Upper lobe of left lung (tissue), 6 donors: ENCODE results near the gene PID1. TPM values are rescaled to one million over a fixed set of nuclear protein-coding genes. Genes with fewer than 3 reads are reported as not detected.

Experiments
- ATAC-seq, 2 donors: fragments of 200-7000 bp; cut with Tn5 transposase; one replicate each; pipeline ENCODE4 v1.9.1; 2022; ENCODE audit warnings: mild to moderate bottlenecking in 2 of 2, moderate library complexity in 2 of 2; ENCODE audit not compliant: low FRiP score in 2 of 2
- DNase-seq, 2 donors: peaks; one replicate each; pipeline ENCODE4 v3.0.0-alpha.2; 2019 to 2020
- H3K27ac ChIP-seq, 4 donors: fragments of 200-600 bp; sonication (generic); one replicate each; pipeline ENCODE4 v1.5.1; 2016 to 2019
- H3K27me3 ChIP-seq, 4 donors: fragments of 200-600 bp; sonication (generic); one replicate each; pipeline ENCODE4 v1.5.1; 2017 to 2019
- H3K36me3 ChIP-seq, 4 donors: fragments of 200-600 bp; sonication (generic); one replicate each; pipeline ENCODE4 v1.5.1; 2016 to 2019
- H3K4me1 ChIP-seq, 4 donors: fragments of 200-600 bp; sonication (generic); one replicate each; pipeline ENCODE4 v1.5.1; 2018 to 2019
- H3K4me3 ChIP-seq, 4 donors: fragments of 200-600 bp; sonication (generic); one replicate each; pipeline ENCODE4 v1.5.1; 2017 to 2019; ENCODE audit warnings: mild to moderate bottlenecking in 2 of 4, moderate library complexity in 1 of 4
- H3K9me3 ChIP-seq, 4 donors: fragments of 200-600 bp; sonication (generic); one replicate each; pipeline ENCODE4 v1.5.1; 2018 to 2019
- CTCF ChIP-seq, 6 experiments: fragments of 450-650 bp in 4 of 6; fragments of 200-600 bp in 2 of 6; sonication (generic) in 2 of 6; IDR thresholded peaks; one replicate each; pipeline ENCODE4 v1.5.1; 2016 to 2019; ENCODE audit warnings: antibody characterized with exemption in 6 of 6
- EP300 ChIP-seq, 4 donors: sonication (generic); formaldehyde crosslinking; IDR thresholded peaks; one replicate each; pipeline ENCODE4 v1.5.1; 2017; ENCODE audit warnings: antibody characterized with exemption in 4 of 4, control low read depth in 2 of 4
- POLR2A ChIP-seq, 4 donors: fragments of 450-650 bp; IDR thresholded peaks; one replicate each; pipeline ENCODE4 v1.5.1; 2016 to 2017; ENCODE audit warnings: antibody characterized with exemption in 4 of 4, mild to moderate bottlenecking in 2 of 4
- POLR2AphosphoS5 ChIP-seq, 2 donors: sonication (generic); formaldehyde crosslinking; IDR thresholded peaks; one replicate each; pipeline ENCODE4 v1.5.1; 2017; ENCODE audit warnings: antibody characterized with exemption in 2 of 2
- WGBS, 2 donors: methylation state at CpG; one replicate each; pipeline ENCODE4 v1.1.5; 2017 to 2018; 5-methylcytosine and 5-hydroxymethylcytosine counted together
- total RNA-seq, 6 donors: library from RNA; depleted of rRNA in 4 of 6; stranded (reverse); fragments of >200 nt in 4 of 6; gene quantifications; one replicate each; pipeline versions ENCODE4 v1.1.0 to v1.2.1, GENCODE V29; 2016 to 2021
- donor health status: DM: no; HTN: no; CAD: no; lungs with moderate emphysema.
- donor health status: DM: no; HTN: yes; CAD: no; lungs with severe emphysema.

PID1 gene
- total RNA-seq, 6 donors from 2014 or later: 20.8 to 59.7 (median 39.8) TPM

- no peak overlapping the region for H3K27ac ChIP-seq
- H3K4me1 ChIP-seq: peaks cover 0 to 16% (median 3%) of the 10 kb centered on the region in 4 donors
- WGBS, 2 donors: 63 to 90% methylated on average over 4 of the region's 4 CpGs
- H3K36me3 ChIP-seq: no peaks in the 10 kb centered on the region
- H3K9me3 ChIP-seq: no peaks in the 10 kb centered on the region
- H3K27me3 ChIP-seq: no peaks in the 10 kb centered on the region
- ATAC-seq (no peak), DNase-seq (peak in 1 of 2 donors; percentile 3)
- no peak overlapping the region for H3K4me3 ChIP-seq
- TF ChIP-seq CTCF (IDR thresholded peaks at IDR 0.05): no peak
- TF ChIP-seq EP300 (IDR thresholded peaks at IDR 0.05): no peak
- TF ChIP-seq POLR2A (IDR thresholded peaks at IDR 0.05): no peak
- no peak for TF ChIP-seq POLR2AphosphoS5 (IDR thresholded peaks at IDR 0.05)
Observed at GRCh38 chr2:229230911-229231310, 40.2 kb downstream of the PID1 start.

GRCh38 chr2:229230256-229230655 is 40.8 kb downstream of the PID1 start:
- Histone ChIP-seq H3K27ac (no peak overlapping the region), H3K36me3 (no peaks in the 10 kb centered on the region), H3K27me3 (no peaks in the 10 kb centered on the region), H3K4me3 (no peak overlapping the region), H3K9me3 (no peaks in the 10 kb centered on the region), H3K4me1 (peaks cover 0 to 16% (median 3%) of the 10 kb centered on the region in 4 donors)
- TF ChIP-seq POLR2AphosphoS5 (IDR thresholded peaks at IDR 0.05) (no peak), CTCF (IDR thresholded peaks at IDR 0.05) (no peak), EP300 (IDR thresholded peaks at IDR 0.05) (no peak), POLR2A (IDR thresholded peaks at IDR 0.05) (no peak)
- no peak for DNase-seq
- no peak for ATAC-seq
- 53 to 80% methylated on average over 2 of the region's 2 CpGs for WGBS, 2 donors

- no peak overlapping the region for H3K4me3 ChIP-seq
- no peaks in the 10 kb centered on the region for H3K27me3 ChIP-seq
- TF ChIP-seq CTCF (IDR thresholded peaks at IDR 0.05) (no peak), POLR2A (IDR thresholded peaks at IDR 0.05) (no peak), POLR2AphosphoS5 (IDR thresholded peaks at IDR 0.05) (no peak), EP300 (IDR thresholded peaks at IDR 0.05) (no peak)
- DNase-seq: no peak
- ATAC-seq: peak in 1 of 2 donors; percentile 74
- no peaks in the 10 kb centered on the region for H3K9me3 ChIP-seq
- WGBS, 2 donors: 68 to 73% methylated on average over 2 of the region's 2 CpGs
- H3K36me3 ChIP-seq: no peaks in the 10 kb centered on the region
- H3K4me1 ChIP-seq: peaks cover 0 to 13% (median 3%) of the 10 kb centered on the region in 4 donors
- H3K27ac ChIP-seq: no peak overlapping the region
Observed at GRCh38 chr2:229226382-229226781, 44.7 kb downstream of the PID1 start.

- ATAC-seq: no peak
- Histone ChIP-seq H3K27me3 (no peaks in the 10 kb centered on the region), H3K36me3 (no peaks in the 10 kb centered on the region), H3K4me1 (no peaks in the 10 kb centered on the region), H3K27ac (no peak overlapping the region), H3K9me3 (no peaks in the 10 kb centered on the region), H3K4me3 (no peak overlapping the region)
- no peak for DNase-seq
- 94 to 97% methylated on average over 1 of the region's 1 CpG for WGBS, 2 donors
- no peak for TF ChIP-seq EP300 (IDR thresholded peaks at IDR 0.05)
- TF ChIP-seq CTCF (IDR thresholded peaks at IDR 0.05): no peak
- TF ChIP-seq POLR2A (IDR thresholded peaks at IDR 0.05): no peak
- no peak for TF ChIP-seq POLR2AphosphoS5 (IDR thresholded peaks at IDR 0.05)
Observed at GRCh38 chr2:229223107-229223506, 48.0 kb downstream of the PID1 start.

GRCh38 chr2:229221641-229222040 is 49.4 kb downstream of the PID1 start:
- H3K9me3 ChIP-seq: no peaks in the 10 kb centered on the region
- no peak for TF ChIP-seq POLR2A (IDR thresholded peaks at IDR 0.05)
- TF ChIP-seq CTCF (IDR thresholded peaks at IDR 0.05): no peak
- TF ChIP-seq POLR2AphosphoS5 (IDR thresholded peaks at IDR 0.05): no peak
- TF ChIP-seq EP300 (IDR thresholded peaks at IDR 0.05): no peak
- H3K36me3 ChIP-seq: no peaks in the 10 kb centered on the region
- H3K4me1 ChIP-seq: no peaks in the 10 kb centered on the region
- no peak for ATAC-seq
- no peak for DNase-seq
- H3K27me3 ChIP-seq: no peaks in the 10 kb centered on the region
- no peak overlapping the region for H3K4me3 ChIP-seq
- 77 to 84% methylated on average over 3 of the region's 3 CpGs for WGBS, 2 donors
- H3K27ac ChIP-seq: no peak overlapping the region
